CD4-positive, alpha-beta memory T cell (primary cell): ENCODE results near the gene APOH. TPM values are rescaled to one million over a fixed set of nuclear protein-coding genes. Genes with fewer than 3 reads are reported as not detected.

Source experiments
- CTCF ChIA-PET: fragments of 350-600 bp; sonication (Branson Sonifier 250); formaldehyde crosslinking; loops from one replicate; lab custom pipeline; 2021; ENCODE audit warnings: inconsistent platforms; ENCODE audit not compliant: partially characterized antibody; lab: Charles Lee
- POLR2A ChIA-PET: fragments of 350-600 bp; sonication (Branson Sonifier 250); formaldehyde crosslinking; loops from one replicate; lab custom pipeline; 2021; ENCODE audit not compliant: partially characterized antibody; lab: Charles Lee
- DNase-seq, 5 donors: peaks; one replicate each; pipeline versions ENCODE4 v3.0.0 to v3.0.0-alpha.2; 2020 to 2022; ENCODE audit warnings: mixed read lengths in 1 of 5
- H3K27ac ChIP-seq: one replicate; pipeline ENCODE4 v1.7.0; 2013; ENCODE audit warnings: low read depth, low read length
- H3K27me3 ChIP-seq: 2 replicates; pipeline ENCODE4 v1.7.0; 2013; ENCODE audit warnings: mild to moderate bottlenecking, low read length, moderate library complexity; ENCODE audit not compliant: insufficient read depth
- H3K36me3 ChIP-seq: 2 replicates; pipeline ENCODE4 v1.7.0; 2013; ENCODE audit warnings: mild to moderate bottlenecking, low read length, moderate library complexity; ENCODE audit not compliant: insufficient read depth
- H3K4me1 ChIP-seq: 2 replicates; pipeline ENCODE4 v1.7.0; 2013; ENCODE audit warnings: mild to moderate bottlenecking, low read length, moderate library complexity; ENCODE audit not compliant: insufficient read depth
- H3K4me3 ChIP-seq, 2 donors: one replicate each; pipeline ENCODE4 v1.7.0; 2013; ENCODE audit warnings: low read length in 2 of 2, mild to moderate bottlenecking in 1 of 2
- H3K9me3 ChIP-seq, 2 donors: one replicate each; pipeline ENCODE4 v1.7.0; 2013; ENCODE audit warnings: low read length in 2 of 2, control low read depth in 1 of 2; ENCODE audit not compliant: control insufficient read depth in 1 of 2
- H3K27ac Mint-ChIP-seq, 7 donors: one replicate each; pipeline ENCODE4 v1.8.0; 2020 to 2021; ENCODE audit warnings: mixed read lengths in 7 of 7, mild to moderate bottlenecking in 6 of 7, inconsistent platforms in 3 of 7, moderate library complexity in 3 of 7
- H3K27me3 Mint-ChIP-seq, 2 donors: one replicate each; pipeline ENCODE4 v1.8.0; 2020 to 2021; ENCODE audit warnings: mixed read lengths in 2 of 2
- H3K36me3 Mint-ChIP-seq, 2 donors: one replicate each; pipeline ENCODE4 v1.8.0; 2020 to 2021; ENCODE audit warnings: mixed read lengths in 2 of 2, inconsistent platforms in 1 of 2, mild to moderate bottlenecking in 1 of 2
- H3K4me1 Mint-ChIP-seq, 4 donors: one replicate each; pipeline ENCODE4 v1.8.0; 2020 to 2021; ENCODE audit warnings: mixed read lengths in 4 of 4, mild to moderate bottlenecking in 1 of 4
- H3K4me3 Mint-ChIP-seq, 8 donors: one replicate each; pipeline ENCODE4 v1.8.0; 2020 to 2021; ENCODE audit warnings: mixed read lengths in 8 of 8, mild to moderate bottlenecking in 7 of 8, moderate library complexity in 6 of 8, inconsistent platforms in 3 of 8
- H3K9me3 Mint-ChIP-seq, 8 donors: one replicate each; pipeline ENCODE4 v1.8.0; 2020 to 2021; ENCODE audit warnings: mixed read lengths in 8 of 8, mild to moderate bottlenecking in 5 of 8, inconsistent platforms in 3 of 8, moderate library complexity in 1 of 8
- intact Hi-C: fragments of 100-400 bp; cut with micrococcal nuclease; formaldehyde crosslinking; loops from one replicate; pipeline ENCODE4 v1.15.1; 2023
- polyA plus RNA-seq, 2 donors: library from polyadenylated mRNA; unstranded; fragments of 300-500 nt; fragmentation: Illumina TruSeq; gene quantifications; one replicate each; pipeline ENCODE4 v1.2.3, GENCODE V29; 2021
- total RNA-seq, 2 experiments: library from RNA; stranded (reverse); gene quantifications; one replicate each; pipeline ENCODE4 v1.2.3, GENCODE V29; 2021

Gene APOH
- total and polyA plus RNA-seq, 4 experiments from 2014 or later, result 0.44 TPM; not detected in 3

DNA sequence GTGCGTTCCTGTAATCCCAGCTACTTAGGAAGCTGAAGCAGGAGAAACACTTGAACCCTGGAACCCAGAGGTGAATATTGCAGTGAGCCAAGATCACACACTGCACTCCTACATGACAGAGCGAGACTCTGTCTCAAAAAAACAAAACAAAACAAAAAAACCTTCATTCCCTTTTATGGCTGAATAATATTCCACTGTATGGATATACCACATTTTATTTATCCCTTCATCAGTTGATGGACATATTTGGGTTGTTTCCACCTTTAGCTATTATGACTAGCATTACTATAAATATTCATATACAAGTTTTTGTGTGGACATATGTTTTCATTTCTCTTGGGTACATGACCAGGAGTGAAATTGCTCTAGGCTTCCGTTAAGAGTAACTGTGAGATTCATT, 42.3 kb upstream of the APOH start:
- Histone ChIP-seq H3K36me3 (no peaks in the 10 kb centered on the region), H3K4me3 (no peak overlapping the region), H3K4me1 (no peaks in the 10 kb centered on the region), H3K27me3 (no peaks in the 10 kb centered on the region), H3K27ac (no peak overlapping the region), H3K9me3 (no peaks in the 10 kb centered on the region)
- Mint-ChIP-seq H3K9me3 (no peaks in the 10 kb centered on the region), H3K36me3 (no peaks in the 10 kb centered on the region), H3K4me3 (no peak overlapping the region), H3K27ac (no peak overlapping the region), H3K27me3 (peaks cover 0 to 3% of the 10 kb centered on the region in 2 donors), H3K4me1 (peaks cover 0 to 1% (median 0%) of the 10 kb centered on the region in 4 donors)
- DNase-seq, result no peak
- CTCF ChIA-PET, result no interaction called here
- intact Hi-C loops, result no loop called here
- POLR2A ChIA-PET, result no interaction called here

DNA sequence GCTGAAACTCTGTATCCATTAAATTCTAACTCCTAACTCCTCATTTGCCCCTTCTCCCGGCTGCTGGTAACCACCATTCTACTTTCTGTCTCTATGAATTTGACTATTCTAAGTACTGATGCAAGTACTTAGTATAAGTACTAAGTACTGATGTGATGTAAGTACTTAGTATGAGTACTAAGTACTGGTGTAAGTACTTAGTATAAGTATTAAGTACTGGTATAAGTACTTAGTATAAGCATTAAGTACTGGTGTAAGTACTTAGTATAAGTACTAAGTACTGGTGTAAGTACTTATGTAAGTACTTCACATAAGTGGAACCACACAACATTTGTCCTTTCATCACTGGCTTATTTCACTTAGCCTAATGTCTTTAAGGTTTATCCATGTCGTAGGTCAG, 40.9 kb upstream of the APOH start:
- Mint-ChIP-seq H3K27ac (no peak overlapping the region), H3K36me3 (no peaks in the 10 kb centered on the region), H3K4me1 (no peaks in the 10 kb centered on the region), H3K27me3 (no peaks in the 10 kb centered on the region), H3K9me3 (no peaks in the 10 kb centered on the region), H3K4me3 (no peak overlapping the region)
- H3K27ac ChIP-seq, result no peak overlapping the region
- H3K4me3 ChIP-seq, result no peak overlapping the region
- H3K9me3 ChIP-seq, result no peaks in the 10 kb centered on the region
- ChIA-PET CTCF (no interaction called here), POLR2A (no interaction called here)
- H3K4me1 ChIP-seq, result no peaks in the 10 kb centered on the region
- H3K27me3 ChIP-seq, result no peaks in the 10 kb centered on the region
- intact Hi-C loops, result no loop called here
- H3K36me3 ChIP-seq, result no peaks in the 10 kb centered on the region
- no peak for DNase-seq

DNA sequence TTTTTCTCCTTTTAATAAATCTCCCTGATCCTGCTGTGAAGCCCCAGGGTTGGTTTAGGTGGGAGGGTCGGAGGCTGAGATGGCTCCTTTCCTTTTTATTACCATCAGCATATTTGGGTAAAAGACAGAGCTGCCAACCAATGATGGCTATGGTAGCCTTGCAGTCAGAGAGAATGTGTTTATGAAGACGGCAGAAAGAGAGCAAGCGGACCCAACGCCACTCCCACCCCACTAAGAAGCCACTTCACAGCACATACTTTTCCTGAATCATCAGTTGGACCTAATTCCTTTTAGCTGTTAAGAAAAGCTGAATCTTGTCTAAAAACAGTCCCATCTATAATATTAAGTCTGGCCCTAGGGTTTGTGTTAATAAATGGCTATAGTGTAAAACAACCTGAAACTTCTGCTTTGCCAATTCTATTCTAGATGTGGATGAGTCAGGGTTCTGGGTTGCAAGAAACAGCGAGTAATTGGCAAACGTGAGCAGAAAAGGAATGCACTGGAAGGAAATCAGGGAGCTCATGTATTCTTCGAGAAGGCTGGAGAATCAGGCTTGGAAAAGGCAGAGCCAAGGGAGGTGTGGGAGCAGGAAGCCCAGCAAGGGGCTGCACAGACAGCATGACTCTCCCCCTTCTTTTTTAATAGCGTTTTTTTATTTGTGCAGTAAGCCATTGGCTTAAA, 39.2 kb upstream of the APOH start:
- no peaks in the 10 kb centered on the region for H3K4me1 Mint-ChIP-seq
- intact Hi-C loops, result no loop called here
- Histone ChIP-seq H3K27me3 (no peaks in the 10 kb centered on the region), H3K27ac (no peak overlapping the region), H3K9me3 (no peaks in the 10 kb centered on the region), H3K36me3 (no peaks in the 10 kb centered on the region), H3K4me1 (no peaks in the 10 kb centered on the region), H3K4me3 (no peak overlapping the region)
- ChIA-PET CTCF (no interaction called here), POLR2A (no interaction called here)
- DNase-seq, result no peak
- H3K4me3 Mint-ChIP-seq, result no peak overlapping the region
- peaks cover 0 to 9% (median 3%) of the 10 kb centered on the region in 8 donors for H3K9me3 Mint-ChIP-seq
- H3K27ac Mint-ChIP-seq, result peak overlapping the region in 1 of 7 donors; percentile 75
- H3K27me3 Mint-ChIP-seq, result no peaks in the 10 kb centered on the region
- H3K36me3 Mint-ChIP-seq, result no peaks in the 10 kb centered on the region

DNA sequence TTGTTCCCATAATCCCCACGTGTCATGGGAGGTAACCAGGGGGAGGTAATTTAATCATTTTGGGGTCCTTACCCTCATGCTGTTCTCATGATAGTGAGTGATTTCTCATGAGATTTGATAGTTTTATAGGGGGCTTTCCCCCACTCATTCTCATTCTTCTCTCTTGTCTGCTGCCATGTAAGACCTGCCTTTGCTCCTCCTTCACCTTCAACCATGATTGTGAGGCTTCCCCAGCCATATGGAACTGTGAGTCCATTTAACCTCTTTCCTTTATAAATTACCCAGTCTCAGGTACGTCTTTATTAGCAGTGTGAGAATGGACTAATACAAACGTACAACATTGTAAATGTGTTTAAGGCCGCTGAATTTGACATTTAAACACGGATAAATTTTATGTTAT, 35.5 kb upstream of the APOH start:
- DNase-seq, result no peak
- no peaks in the 10 kb centered on the region for H3K9me3 ChIP-seq
- no peak overlapping the region for H3K27ac ChIP-seq
- H3K27me3 ChIP-seq, result no peaks in the 10 kb centered on the region
- intact Hi-C loops, result no loop called here
- POLR2A ChIA-PET, result no interaction called here
- H3K4me1 ChIP-seq, result no peaks in the 10 kb centered on the region
- Mint-ChIP-seq H3K27ac (no peak overlapping the region), H3K9me3 (peaks cover 0 to 9% (median 3%) of the 10 kb centered on the region in 8 donors), H3K27me3 (no peaks in the 10 kb centered on the region), H3K4me1 (no peaks in the 10 kb centered on the region), H3K4me3 (no peak overlapping the region), H3K36me3 (no peaks in the 10 kb centered on the region)
- H3K36me3 ChIP-seq, result no peaks in the 10 kb centered on the region
- CTCF ChIA-PET, result no interaction called here
- no peak overlapping the region for H3K4me3 ChIP-seq

DNA sequence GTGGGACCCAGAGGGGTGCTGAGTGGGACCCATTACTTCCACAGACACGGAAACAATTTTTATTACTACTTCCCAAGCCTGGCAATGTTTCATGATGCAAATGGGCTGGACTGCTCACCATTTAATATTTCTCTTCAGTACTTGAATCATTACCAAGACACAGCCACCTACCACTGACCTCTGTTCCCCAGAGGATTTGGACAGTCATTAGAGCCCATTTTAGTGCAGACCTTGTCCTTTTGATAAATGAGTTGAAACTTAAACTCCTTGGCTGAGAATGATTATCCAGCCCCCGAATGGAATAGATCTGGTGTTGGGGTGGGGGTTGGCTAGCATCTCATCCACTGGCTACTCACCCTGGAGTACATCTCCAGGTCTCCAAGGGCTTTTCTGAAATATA, 33.6 kb upstream of the APOH start:
- H3K4me1 Mint-ChIP-seq, result no peaks in the 10 kb centered on the region
- intact Hi-C loops, result no loop called here
- ChIA-PET POLR2A (interaction anchor here (1.0 kb wide), 1 partner anchor 23 kb away, joined by 3 read pairs; no protein-coding TSS in a partner anchor), CTCF (no interaction called here)
- DNase-seq, result no peak
- H3K9me3 Mint-ChIP-seq, result peaks cover 0 to 9% (median 3%) of the 10 kb centered on the region in 8 donors
- H3K36me3 Mint-ChIP-seq, result no peaks in the 10 kb centered on the region
- Histone ChIP-seq H3K9me3 (no peaks in the 10 kb centered on the region), H3K4me3 (no peak overlapping the region), H3K27me3 (no peaks in the 10 kb centered on the region), H3K36me3 (no peaks in the 10 kb centered on the region), H3K27ac (no peak overlapping the region), H3K4me1 (no peaks in the 10 kb centered on the region)
- no peak overlapping the region for H3K27ac Mint-ChIP-seq
- no peak overlapping the region for H3K4me3 Mint-ChIP-seq
- no peaks in the 10 kb centered on the region for H3K27me3 Mint-ChIP-seq

DNA sequence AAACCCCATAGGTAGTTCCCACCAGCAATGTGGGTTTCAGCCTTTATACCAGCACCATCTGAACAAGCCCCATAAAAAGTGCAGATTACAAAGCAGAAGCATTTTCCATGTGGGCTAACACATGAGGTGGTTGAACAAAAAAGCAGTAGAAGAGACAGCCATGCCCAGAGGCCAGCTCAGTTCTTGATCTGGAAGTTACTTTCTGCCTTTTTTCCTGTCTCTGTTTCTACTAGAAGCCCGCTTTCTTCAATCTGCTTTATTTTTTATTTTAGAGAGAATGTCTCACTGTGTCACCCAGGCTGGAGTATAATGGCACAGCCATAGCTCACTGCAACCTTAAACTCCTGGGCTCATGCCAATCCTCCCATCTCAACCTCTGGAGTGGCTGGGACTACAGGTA, 31.5 kb upstream of the APOH start:
- Mint-ChIP-seq H3K36me3 (no peaks in the 10 kb centered on the region), H3K27ac (no peak overlapping the region), H3K4me1 (peaks cover 4 to 9% (median 5%) of the 10 kb centered on the region in 4 donors), H3K27me3 (no peaks in the 10 kb centered on the region), H3K4me3 (no peak overlapping the region), H3K9me3 (peaks cover 0 to 9% (median 3%) of the 10 kb centered on the region in 8 donors)
- intact Hi-C loops, result no loop called here
- no peaks in the 10 kb centered on the region for H3K9me3 ChIP-seq
- H3K27me3 ChIP-seq, result no peaks in the 10 kb centered on the region
- DNase-seq, result no peak
- no peak overlapping the region for H3K4me3 ChIP-seq
- no peaks in the 10 kb centered on the region for H3K36me3 ChIP-seq
- H3K4me1 ChIP-seq, result peaks cover 9% of the 10 kb centered on the region
- POLR2A ChIA-PET, result interaction anchor here (1.3 kb wide), 1 partner anchor 171 kb away, joined by 3 read pairs; no protein-coding TSS in a partner anchor
- H3K27ac ChIP-seq, result no peak overlapping the region
- CTCF ChIA-PET, result interaction anchor here (0.6 kb wide), 1 partner anchor 443 kb away, joined by 3 read pairs; no protein-coding TSS in a partner anchor

DNA sequence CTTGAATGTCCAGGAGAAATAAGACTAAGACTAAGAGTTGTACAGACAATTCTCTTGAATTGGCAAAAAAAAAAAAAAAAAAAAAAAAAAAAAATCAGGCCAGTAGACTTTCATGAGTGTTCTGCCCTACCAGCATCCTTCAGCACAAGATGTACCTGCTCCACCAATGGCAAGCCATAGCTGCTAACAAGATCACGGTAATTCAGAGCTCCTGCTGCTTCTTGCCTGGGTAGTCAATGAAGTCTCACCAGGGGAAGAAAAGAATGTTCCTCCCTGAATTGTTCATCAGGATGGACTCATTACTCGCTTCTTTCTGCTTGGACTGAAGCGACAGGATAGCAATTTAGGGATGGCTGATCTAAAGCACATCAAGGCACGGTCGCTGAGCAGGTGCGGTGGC, 31.1 kb upstream of the APOH start:
- Histone ChIP-seq H3K27ac (no peak overlapping the region), H3K9me3 (no peaks in the 10 kb centered on the region), H3K4me1 (peaks cover 13% of the 10 kb centered on the region), H3K27me3 (no peaks in the 10 kb centered on the region), H3K4me3 (no peak overlapping the region), H3K36me3 (no peaks in the 10 kb centered on the region)
- no peak overlapping the region for H3K27ac Mint-ChIP-seq
- intact Hi-C loops, result no loop called here
- no peaks in the 10 kb centered on the region for H3K27me3 Mint-ChIP-seq
- ChIA-PET POLR2A (interaction anchor here (1.3 kb wide), 1 partner anchor 171 kb away, joined by 3 read pairs; no protein-coding TSS in a partner anchor), CTCF (interaction anchor here (0.6 kb wide), 1 partner anchor 443 kb away, joined by 3 read pairs; no protein-coding TSS in a partner anchor)
- peaks cover 8 to 13% (median 9%) of the 10 kb centered on the region in 4 donors for H3K4me1 Mint-ChIP-seq
- no peak for DNase-seq
- no peak overlapping the region for H3K4me3 Mint-ChIP-seq
- peaks cover 0 to 9% (median 3%) of the 10 kb centered on the region in 8 donors for H3K9me3 Mint-ChIP-seq
- no peaks in the 10 kb centered on the region for H3K36me3 Mint-ChIP-seq
